GM19240 (cell line): ENCODE results near the gene ZNF484.
"Not testable (repeated sequence)": the region's sequence is repeated elsewhere in the genome, so short reads cannot be mapped to it uniquely, and the experiment has no call there.

Source experiments
- DNase-seq: peaks from one replicate; pipeline ENCODE4 v3.0.0; 2011; ENCODE audit warnings: low spot score; ENCODE audit not compliant: insufficient read length

ZNF484 gene

DNA sequence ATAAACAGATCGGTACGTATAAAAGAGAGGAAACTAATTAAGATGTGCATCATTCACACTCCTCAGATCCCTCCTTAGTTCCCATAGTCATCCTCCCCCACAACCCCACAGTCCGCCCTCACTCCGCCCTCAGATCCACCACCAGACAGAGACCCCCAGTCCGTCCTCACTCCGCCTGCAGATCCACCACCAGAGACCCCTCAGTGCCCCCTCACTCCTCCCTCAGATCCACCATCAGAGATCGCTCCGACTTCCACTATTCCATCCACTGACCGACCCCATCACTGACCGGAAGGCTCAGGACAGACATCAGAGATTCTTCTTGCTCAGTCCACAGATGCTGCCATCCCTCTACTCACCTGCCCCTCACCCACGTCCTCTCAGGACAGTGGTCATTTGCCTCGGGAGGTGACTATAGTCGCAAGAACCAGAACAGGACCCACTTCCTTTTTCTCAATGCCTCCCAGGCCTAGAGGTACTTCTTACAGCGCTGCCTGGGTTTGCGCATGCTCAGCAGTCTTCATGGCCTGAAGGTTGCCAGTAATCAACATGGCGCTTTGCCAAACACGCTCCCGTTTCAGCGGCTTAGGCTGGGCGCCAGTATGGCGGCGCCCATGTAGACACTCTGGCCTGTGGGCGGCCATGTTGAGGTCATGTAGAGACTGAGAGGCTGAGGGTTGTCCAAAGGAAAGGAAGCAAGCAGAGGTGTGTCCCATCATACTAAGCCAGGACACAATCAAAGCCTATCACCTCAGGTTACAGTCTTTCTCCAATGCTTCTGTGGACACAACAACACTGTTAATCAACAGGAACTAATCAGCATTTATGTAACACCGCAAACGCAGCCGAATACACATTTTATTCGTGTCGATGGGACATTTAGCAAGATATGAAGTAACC lies at the start of gene ZNF484:
TSS of gene ZNF484 (minus strand) at position 508 of the 900 bp plus-strand sequence. CDS start 3,009 bp downstream, outside the sequence.
- peak; percentile 92 for DNase-seq

- DNase-seq: no peak
Measured at GRCh38 chr9:92920437-92920836, 42.6 kb upstream of the ZNF484 start.

- DNase-seq: no peak
Measured at GRCh38 chr9:92917176-92917800, 39.5 kb upstream of the ZNF484 start.

- no peak for DNase-seq
Measured at GRCh38 chr9:92911511-92912475, 34.0 kb upstream of the ZNF484 start.

DNA sequence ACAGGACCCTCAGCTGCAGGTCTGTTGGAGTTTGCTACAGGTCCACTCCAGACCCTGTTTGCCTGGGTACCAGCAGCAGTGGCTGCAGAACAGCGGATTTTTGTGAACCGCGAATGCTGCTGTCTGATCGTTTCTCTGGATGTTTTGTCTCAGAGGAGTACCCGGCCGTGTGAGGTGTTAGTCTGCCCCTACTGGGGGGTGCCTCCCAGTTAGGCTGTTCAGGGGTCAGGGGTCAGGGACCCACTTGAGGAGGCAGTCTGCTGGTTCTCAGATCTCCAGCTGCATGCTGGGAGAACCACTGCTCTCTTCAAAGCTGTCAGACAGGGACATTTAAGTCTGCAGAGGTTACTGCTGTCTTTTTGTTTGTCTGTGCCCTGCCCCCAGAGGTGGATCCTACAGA lies 27.3 kb upstream of the ZNF484 start:
- not testable (repeated sequence) for DNase-seq

DNA sequence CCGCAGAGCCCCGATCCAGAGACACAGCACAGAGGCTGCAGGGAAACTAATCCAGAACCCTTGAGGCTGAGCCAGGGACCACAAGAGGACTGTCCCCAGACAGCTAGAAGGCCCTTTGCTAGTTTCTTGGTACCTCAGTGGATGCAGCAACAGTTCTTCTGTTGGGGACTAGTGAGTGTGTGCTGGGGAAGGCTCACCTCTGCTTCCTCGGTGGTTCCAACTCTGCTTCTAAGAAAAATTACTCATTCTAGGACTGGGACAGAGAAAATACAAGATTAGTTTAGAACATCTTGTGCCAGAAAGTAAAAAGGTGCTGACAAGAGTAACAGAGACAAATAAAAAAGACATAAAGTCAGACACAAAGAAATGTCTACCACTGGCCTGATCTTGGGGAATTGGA lies 19.5 kb upstream of the ZNF484 start:
- DNase-seq: no peak

DNA sequence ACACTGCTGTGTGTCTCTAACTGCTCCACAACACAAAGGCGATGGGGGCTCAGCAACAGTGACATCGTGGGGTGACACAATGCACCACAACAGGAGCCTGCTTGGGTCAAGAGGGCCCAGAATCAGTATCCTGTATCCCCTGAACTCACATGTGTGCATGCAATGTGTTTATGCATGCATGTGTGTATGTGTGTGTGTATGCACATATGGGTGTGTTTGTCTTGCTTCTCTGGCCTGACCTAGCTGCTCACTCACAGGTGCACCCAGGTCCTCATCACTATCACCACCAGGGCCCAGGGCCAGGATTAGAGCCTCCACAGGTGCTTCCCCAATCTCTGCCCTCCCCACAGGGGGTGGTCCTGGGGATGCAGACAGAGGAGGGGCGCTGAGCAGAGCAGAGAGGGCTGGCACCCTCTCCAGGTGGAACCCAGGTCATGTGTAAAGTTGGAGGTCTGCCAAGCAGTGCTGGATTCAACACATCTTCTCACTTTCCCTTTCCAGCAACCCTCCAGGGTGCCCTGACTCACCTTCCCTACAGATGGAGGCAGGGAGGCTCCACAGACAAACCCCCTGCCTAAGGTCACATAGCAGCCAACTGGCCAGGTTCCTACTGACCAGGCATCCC lies 18.1 kb upstream of the ZNF484 start:
- no peak for DNase-seq

DNA sequence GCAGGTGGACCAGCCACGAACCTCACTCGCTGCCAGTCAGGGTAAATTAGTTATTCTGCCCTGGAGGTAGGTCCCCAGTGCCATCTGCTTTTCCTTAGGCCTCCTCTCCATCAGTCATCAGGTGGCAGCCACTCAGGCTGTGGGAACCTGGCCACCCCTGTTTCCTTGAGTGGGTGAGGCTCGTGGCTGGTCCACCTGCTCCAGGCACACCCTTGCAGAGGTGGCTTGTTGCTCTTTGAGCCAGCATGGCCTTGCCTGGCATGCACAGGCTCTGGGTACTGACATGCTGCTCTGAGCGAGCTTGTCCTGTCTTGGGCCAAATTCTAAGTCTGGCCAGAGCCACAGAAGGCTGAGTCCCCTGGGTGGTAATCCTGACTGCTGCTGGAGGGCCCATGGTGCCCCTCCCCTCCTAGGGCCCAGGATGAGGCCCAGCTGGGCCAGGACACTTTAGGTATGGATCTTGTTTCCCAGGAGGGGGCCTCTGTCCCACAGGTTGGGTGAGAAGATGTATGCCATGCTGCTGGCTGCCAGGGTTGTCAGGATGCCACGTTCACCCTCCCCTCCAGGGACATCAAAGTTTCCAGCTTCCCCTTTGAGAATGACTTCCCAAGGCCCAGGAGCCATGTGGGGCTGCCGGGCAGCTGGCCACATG lies 17.0 kb upstream of the ZNF484 start:
- DNase-seq: no peak

DNA sequence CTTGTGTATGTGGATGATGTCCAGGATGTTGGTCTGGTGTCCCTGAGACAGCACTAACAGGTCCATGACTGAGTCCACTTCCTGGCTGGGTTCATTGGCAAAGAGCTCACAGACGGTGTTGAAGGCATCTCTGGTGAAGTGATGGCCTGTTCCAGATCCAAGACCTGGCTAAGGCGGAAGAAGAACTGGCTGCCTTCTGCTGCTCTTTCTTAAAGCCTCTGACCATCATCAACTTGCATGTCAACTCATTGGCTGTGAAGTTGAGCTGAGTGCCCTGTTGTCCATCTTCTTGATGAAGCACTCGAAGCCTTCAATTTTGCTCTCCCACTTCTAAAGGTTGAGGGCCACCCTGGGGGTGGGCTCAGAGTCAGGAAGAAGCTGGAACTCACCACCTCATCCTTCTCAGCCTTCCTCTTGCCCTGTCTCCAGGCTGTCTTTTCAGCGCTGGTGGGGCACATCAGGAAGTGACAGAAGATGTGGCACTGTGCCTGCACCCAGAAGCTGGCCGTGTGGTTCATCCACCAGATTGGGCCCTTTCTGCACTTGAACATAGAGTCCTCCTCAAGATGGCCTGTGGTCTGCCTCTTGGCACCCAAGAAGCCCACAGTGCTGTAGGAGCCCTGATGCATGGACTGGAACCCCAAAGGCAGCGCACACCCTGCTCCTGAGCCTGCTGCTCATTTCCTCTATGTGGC lies 16.2 kb upstream of the ZNF484 start:
- not testable (repeated sequence) for DNase-seq

GRCh38 chr9:92892276-92892675 lies 14.4 kb upstream of the ZNF484 start:
- not testable (repeated sequence) for DNase-seq

DNA sequence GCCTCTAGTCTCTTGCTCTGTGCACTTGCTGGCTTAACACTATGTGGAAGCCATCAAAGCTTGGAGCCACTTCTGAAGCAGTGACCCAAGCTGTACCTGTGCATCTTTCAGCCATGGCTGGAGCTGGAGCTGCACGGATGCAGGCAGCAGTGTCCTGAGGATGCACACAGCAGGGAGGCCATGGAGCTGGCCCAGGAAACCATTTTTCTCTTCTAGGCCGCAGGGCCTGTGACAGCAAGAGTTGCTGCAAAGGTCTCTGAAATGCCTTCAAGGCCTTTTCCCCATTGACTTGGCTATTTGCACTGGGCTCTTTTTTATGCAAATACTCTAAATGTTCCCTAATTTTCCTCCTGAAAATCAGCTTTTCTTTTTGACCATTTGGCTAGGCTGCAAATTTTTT lies 12.9 kb upstream of the ZNF484 start:
- DNase-seq: no peak

GRCh38 chr9:92887880-92888338 lies 10.1 kb upstream of the ZNF484 start:
- no peak for DNase-seq

DNA sequence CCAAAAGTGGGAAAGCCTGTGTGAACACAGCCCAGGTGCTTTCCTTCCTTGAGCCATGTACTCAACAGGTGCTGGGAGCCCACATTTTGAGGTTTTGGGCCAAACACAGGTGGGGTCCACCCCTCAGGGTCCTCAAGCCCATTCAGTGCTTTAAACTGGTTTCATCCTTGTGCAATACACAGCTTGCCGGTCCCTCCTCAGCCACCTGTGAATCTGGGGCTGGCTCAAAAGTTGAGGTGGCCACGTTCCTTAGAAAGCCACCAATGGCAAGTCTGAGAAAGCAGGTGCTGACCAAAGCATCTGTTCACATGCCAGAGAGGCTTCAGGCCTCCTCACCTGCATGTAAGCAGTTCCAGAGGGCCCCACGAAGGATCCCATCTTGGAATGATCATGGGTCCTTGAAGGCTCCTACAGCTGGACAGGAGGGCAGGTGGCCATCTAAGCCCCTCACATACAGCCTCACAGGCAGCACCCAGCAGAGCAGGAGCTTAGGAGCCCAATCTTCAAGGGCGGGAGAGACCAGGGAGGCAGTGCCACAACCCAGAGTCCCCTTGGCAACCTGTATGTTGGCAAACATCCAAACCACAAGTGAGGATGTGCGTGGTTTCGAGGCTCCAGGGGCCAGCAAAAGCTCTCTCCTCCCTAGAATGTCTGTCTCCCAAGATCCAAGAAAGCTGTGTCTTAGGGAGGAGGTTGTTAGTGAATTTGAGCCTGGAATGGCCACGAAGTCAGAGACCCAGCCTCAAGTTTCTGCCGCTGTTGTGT lies 9.2 kb upstream of the ZNF484 start:
- not testable (repeated sequence) for DNase-seq

DNA sequence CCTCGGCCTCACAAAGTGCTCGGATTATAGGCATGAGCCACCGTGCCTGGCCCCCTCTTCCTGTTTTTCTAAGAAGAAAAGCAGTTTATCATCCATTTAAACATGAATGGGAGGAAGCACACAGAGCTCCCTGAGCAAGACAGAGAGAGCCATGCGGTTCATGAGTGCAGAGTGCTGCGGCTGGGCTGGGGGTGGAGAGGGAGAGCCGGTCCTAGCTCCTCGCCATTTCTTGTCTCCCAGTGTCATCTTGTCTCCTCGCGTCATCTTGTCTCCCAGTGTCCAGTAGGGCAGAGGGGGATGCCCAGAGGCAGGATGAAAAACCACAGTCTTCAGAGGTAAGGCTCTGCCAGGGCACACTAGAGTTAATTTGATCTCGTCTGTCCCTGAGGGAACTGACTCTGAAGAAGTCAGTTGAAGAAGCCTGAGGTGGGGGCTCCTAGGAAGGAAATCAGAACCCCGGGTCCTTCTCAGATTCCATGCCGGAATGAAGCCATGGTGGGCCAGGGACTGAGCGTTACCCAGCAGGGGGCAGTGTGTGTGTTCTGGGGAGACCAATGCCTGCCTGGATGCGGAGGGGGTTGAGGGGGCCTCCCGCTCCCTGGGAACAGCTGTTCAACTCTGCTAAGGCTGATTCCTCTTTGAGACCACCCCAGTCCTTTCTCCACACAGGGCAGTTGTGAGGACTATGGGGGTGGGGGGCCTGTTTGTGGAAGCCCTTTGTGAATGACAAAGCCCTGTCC lies 6.0 kb upstream of the ZNF484 start:
- DNase-seq: not testable (repeated sequence)

DNA sequence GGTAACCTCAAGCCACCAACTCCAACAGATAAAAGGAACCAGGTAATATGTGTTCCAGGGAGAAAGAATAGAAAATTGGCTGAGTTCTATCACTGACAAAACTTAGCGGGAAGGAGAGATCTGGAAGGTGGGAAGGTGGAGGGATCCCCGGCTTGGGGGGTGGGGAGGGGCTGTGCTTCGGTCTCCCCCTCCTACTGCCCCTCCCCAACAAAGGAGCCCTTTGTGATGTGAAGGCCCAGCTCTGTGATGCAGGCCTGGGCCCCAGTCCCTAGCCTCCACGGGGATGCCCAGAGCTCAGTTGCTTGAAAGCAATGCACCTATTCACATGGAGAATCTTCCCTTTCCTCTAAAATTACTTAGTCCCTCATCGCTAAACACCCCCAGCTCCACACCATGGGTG lies 4.4 kb upstream of the ZNF484 start:
- DNase-seq: no peak

GRCh38 chr9:92875373-92875772 lies 2.5 kb downstream of the ZNF484 start:
- no peak for DNase-seq

DNA sequence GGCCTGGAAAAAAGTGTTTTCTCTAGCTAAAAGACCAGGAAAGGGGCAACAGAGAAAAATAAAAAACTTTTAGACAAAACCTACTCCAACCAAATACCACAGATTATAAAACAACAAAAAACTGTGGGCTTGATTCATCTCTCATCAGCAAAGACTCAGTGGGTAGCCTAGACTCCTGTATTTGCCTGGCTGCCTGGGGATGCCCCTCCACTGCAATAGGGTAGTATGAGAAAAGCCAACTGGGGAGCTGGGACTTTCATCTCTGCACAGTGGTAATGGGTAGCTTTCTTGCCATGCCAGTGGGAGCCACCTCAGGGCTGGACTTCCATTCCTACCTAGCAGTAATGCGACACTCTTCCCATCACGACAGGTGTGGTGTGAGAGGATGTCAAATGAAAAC lies 7.5 kb downstream of the ZNF484 start:
- no peak for DNase-seq

GRCh38 chr9:92866600-92866999 lies 11.2 kb downstream of the ZNF484 start:
- DNase-seq: not testable (repeated sequence)
